Fibroblast of pulmonary artery (primary cell): ENCODE measurements around the gene CCDC177.

ENCODE experiments used
- DNase-seq: peaks from one replicate; pipeline ENCODE4 v3.0.0-alpha.2; 2010; ENCODE audit warnings: low read depth
- H3K4me3 ChIP-seq: replicated peaks from 2 replicates; pipeline ENCODE4 v1.5.1; 2011; ENCODE audit warnings: low read depth, mild to moderate bottlenecking, control low read depth, low read length, moderate library complexity
- TF ChIP-seq, protein P1 (sequence below): IDR thresholded peaks from 2 replicates; pipeline ENCODE4 v1.5.1; 2011; ENCODE audit warnings: mild to moderate bottlenecking, control low read depth, low read length, inconsistent platforms; ENCODE audit errors: missing control alignments

The CCDC177 gene

DNA sequence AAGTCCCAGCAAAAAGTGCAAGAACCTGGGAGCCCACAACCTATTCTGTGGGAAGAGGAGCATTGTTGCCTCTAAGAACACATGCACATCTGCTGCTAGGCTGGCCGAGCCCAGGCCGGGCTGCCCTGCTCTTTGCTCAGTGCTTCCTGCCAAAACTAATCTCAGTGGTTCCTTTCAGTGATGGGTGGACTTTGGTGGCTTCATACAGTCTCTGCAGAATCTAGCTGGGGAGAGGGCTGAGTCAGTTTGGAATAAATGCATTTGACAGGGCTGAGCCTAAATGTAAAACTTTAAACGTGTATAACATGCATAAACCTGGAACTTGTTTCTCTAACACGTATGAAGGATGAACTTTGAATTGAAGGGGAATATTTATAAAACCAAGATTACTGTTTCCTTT is 44.6 kb downstream of the CCDC177 start:
- TF ChIP-seq, protein P1, sequence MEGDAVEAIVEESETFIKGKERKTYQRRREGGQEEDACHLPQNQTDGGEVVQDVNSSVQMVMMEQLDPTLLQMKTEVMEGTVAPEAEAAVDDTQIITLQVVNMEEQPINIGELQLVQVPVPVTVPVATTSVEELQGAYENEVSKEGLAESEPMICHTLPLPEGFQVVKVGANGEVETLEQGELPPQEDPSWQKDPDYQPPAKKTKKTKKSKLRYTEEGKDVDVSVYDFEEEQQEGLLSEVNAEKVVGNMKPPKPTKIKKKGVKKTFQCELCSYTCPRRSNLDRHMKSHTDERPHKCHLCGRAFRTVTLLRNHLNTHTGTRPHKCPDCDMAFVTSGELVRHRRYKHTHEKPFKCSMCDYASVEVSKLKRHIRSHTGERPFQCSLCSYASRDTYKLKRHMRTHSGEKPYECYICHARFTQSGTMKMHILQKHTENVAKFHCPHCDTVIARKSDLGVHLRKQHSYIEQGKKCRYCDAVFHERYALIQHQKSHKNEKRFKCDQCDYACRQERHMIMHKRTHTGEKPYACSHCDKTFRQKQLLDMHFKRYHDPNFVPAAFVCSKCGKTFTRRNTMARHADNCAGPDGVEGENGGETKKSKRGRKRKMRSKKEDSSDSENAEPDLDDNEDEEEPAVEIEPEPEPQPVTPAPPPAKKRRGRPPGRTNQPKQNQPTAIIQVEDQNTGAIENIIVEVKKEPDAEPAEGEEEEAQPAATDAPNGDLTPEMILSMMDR = no peak
- no peak overlapping the region for H3K4me3 ChIP-seq
- DNase-seq = no peak

DNA sequence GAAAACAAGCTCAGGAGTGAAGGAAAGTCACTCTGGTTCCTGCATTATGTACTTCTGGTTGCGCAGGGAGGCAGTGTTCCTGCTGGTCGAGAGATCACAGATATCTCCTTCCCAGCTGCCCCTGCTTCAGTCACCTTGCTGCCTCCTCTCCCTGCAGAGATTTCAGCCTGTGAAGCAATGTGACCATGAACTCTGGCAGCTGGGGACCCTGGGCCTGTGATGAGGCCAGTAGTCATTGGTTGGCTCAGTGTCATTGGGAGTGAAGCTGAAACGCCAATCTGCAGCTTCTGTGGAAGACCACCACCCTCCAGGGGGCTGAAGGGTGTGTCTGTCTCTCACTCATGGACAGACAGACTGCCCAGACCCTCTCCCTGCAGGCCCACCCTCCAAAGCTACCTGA is 45.1 kb downstream of the CCDC177 start:
- no peak overlapping the region for H3K4me3 ChIP-seq
- TF ChIP-seq, protein P1 = no peak
- DNase-seq = no peak

DNA sequence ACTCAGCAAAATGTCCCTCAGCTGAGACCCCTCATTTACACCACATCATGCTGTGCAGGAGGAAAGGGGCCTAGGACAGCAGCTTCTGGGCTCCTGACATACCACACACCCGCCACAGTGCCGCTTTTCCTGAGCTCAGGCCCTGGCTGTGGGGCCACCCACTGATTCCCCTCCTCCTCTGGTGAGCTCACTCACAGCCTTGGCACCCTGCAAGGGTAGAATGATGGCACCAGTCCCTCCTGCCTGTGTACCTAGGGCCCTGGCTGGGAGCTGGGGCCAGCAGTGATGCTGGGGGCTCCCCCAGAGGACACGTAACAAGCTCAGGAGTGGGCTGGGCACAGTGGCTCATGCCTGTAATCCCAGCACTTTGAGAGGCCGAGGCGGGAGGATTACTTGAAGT is 45.7 kb downstream of the CCDC177 start:
- DNase-seq = no peak
- H3K4me3 ChIP-seq = no peak overlapping the region
- TF ChIP-seq, protein P1 = no peak

DNA sequence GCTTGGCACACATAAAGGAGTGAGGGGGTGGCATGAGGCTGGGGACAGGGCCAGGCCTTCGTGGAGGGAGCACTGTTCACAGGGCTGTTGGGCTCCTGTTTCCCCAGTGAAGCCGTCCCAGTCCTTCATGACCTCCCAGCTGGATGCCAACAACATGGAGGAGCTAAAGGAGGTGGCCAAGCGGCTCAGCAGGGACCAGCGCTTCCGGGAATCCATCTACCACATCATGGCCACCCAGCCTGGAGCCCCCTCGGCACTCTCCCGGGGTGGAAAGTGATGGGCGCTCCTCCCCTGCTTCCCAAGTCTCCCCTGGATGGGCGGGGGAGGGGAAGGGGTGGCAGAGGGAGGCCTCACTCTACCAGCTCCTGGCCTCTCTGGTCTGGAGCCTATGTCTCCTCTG is 46.5 kb downstream of the CCDC177 start:
- H3K4me3 ChIP-seq = no peak overlapping the region
- DNase-seq = no peak
- TF ChIP-seq, protein P1 = no peak

DNA sequence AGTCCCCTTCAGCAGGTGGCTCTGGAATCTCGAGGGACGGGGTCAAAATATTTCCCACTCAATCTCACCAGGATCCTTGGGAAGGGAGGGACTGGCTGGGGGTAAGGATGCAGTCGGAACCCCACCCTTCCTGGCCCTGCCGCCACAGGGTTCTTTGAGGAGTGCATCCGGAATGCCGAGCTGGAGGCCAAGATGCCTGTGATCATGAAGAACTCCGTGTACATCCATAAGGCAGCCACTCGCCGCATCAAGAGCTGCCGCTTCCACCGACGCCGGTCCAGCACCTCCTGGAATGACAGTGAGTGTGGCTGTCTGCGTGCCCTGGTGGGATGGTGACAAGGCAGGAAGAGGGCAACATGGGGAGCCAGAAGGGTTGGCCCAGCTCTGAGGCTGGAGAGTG is 47.0 kb downstream of the CCDC177 start:
- H3K4me3 ChIP-seq = no peak overlapping the region
- TF ChIP-seq, protein P1 = no peak
- no peak for DNase-seq

DNA sequence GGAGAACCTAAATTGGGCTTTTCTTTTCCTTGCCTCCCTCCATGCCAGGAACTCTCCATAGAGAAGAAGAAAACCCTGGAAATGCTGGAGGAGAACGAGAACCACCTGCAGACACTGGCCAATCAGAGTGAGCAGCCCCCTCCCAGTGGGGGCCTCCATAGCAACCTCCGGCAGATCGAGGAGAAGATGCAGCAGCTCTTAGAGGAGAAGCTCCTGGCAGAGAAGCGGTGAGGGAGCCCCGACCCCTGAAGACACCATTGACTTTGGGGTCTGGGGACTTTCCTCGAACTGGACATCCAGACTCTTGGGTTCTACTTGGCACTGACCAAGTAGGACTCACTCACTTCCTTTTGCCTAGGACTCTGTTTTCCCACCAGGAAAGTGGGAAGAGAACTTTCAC is 48.8 kb downstream of the CCDC177 start:
- TF ChIP-seq, protein P1 = no peak
- DNase-seq = no peak
- no peak overlapping the region for H3K4me3 ChIP-seq

DNA sequence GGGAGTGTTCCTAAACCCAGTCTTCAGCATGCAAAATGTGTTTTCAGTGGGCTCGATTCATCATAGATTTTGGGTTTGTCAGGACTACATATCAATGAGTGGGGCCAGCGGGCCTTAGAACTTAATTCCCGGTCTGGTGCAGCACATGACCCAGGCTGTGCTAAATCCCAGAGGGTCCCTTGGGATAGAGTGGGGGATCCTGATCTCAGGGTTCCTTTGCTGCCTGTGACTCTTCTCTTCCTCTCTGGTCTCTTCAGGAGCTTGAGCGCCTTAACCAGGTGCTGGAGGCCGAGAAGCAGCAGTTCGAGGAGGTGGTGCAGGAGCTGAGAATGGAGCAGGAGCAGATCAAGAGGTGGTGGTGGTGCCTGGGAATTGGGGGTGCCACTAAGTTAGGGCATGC is 52.6 kb downstream of the CCDC177 start:
- TF ChIP-seq, protein P1 = no peak
- no peak for DNase-seq
- H3K4me3 ChIP-seq = no peak overlapping the region
